ENCODE measurements around the gene MAGI3.

MAGI3 gene

DNA sequence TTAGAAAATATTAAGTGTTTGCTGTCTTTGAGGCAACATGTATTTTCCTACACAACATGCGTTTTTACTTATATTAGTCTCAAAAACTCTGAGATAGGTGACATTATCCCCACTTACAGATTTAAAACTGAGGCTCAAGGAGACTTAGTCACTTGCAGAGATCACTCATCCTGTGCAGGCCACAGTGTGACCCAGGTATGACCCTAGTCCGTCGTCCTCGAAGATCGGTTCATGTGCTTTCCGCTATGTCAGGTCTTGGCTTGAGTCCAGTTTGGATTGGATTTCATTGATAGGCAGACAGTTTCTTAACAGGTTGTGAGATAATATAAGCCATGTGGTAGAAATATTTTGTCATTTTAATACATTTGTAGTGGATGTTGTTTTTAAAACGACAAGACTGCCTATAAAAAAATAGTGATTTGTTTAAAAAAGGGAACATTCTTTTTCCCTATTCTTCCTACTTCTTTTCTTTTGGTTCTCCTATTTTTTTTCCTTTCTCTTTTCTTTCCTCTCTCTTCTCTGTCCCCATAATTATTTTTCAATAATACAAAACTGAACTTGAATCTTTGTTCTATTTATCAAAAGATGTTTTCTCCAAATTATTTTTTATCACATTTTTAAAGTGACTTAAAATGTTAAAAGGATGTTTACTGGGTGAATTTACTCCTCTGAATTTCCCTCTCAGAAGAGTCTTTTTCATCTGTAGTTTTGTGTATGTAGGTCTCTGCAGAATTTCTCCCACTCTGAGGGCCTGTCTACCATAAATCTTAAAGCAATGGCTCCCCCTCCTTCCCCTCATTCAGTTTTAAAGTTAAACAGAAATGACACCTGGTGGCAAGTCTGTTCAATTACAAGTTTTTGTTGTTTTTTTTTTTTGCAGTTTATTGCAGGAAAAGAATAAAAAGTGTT lies 287.2 kb downstream of the MAGI3 start:
- TF ChIP-seq POLR2AphosphoS5 (IDR thresholded peaks at IDR 0.05; ENCODE audit: low read depth, low read length), result no peak
- TF ChIP-seq FOXP2 (optimal IDR thresholded peaks at IDR 0.05; ENCODE audit: borderline replicate concordance, extremely low read depth, extremely low read length, insufficient read depth), result no peak
- no peak for TF ChIP-seq SIN3A (IDR thresholded peaks at IDR 0.05; ENCODE audit: borderline replicate concordance, insufficient read depth, low read length)
- no peak for TF ChIP-seq TAF1 (IDR thresholded peaks at IDR 0.05; ENCODE audit: borderline replicate concordance, insufficient read depth, low read length)
- TF ChIP-seq, protein P1, sequence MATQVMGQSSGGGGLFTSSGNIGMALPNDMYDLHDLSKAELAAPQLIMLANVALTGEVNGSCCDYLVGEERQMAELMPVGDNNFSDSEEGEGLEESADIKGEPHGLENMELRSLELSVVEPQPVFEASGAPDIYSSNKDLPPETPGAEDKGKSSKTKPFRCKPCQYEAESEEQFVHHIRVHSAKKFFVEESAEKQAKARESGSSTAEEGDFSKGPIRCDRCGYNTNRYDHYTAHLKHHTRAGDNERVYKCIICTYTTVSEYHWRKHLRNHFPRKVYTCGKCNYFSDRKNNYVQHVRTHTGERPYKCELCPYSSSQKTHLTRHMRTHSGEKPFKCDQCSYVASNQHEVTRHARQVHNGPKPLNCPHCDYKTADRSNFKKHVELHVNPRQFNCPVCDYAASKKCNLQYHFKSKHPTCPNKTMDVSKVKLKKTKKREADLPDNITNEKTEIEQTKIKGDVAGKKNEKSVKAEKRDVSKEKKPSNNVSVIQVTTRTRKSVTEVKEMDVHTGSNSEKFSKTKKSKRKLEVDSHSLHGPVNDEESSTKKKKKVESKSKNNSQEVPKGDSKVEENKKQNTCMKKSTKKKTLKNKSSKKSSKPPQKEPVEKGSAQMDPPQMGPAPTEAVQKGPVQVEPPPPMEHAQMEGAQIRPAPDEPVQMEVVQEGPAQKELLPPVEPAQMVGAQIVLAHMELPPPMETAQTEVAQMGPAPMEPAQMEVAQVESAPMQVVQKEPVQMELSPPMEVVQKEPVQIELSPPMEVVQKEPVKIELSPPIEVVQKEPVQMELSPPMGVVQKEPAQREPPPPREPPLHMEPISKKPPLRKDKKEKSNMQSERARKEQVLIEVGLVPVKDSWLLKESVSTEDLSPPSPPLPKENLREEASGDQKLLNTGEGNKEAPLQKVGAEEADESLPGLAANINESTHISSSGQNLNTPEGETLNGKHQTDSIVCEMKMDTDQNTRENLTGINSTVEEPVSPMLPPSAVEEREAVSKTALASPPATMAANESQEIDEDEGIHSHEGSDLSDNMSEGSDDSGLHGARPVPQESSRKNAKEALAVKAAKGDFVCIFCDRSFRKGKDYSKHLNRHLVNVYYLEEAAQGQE (IDR thresholded peaks at IDR 0.05; ENCODE audit: insufficient read depth in 1 of 2, low read depth in 2 of 2, low read length in 2 of 2), result no peak

GRCh38 chr1:113678159-113678469 lies 287.8 kb downstream of the MAGI3 start:
- no peak for TF ChIP-seq SIN3A (IDR thresholded peaks at IDR 0.05; ENCODE audit: borderline replicate concordance, insufficient read depth, low read length)
- no peak for TF ChIP-seq FOXP2 (optimal IDR thresholded peaks at IDR 0.05; ENCODE audit: borderline replicate concordance, extremely low read depth, extremely low read length, insufficient read depth)
- TF ChIP-seq, protein P1 (IDR thresholded peaks at IDR 0.05; ENCODE audit: insufficient read depth in 1 of 2, low read depth in 2 of 2, low read length in 2 of 2), result no peak
- no peak for TF ChIP-seq POLR2AphosphoS5 (IDR thresholded peaks at IDR 0.05; ENCODE audit: low read depth, low read length)
- TF ChIP-seq TAF1 (IDR thresholded peaks at IDR 0.05; ENCODE audit: borderline replicate concordance, insufficient read depth, low read length), result no peak

DNA sequence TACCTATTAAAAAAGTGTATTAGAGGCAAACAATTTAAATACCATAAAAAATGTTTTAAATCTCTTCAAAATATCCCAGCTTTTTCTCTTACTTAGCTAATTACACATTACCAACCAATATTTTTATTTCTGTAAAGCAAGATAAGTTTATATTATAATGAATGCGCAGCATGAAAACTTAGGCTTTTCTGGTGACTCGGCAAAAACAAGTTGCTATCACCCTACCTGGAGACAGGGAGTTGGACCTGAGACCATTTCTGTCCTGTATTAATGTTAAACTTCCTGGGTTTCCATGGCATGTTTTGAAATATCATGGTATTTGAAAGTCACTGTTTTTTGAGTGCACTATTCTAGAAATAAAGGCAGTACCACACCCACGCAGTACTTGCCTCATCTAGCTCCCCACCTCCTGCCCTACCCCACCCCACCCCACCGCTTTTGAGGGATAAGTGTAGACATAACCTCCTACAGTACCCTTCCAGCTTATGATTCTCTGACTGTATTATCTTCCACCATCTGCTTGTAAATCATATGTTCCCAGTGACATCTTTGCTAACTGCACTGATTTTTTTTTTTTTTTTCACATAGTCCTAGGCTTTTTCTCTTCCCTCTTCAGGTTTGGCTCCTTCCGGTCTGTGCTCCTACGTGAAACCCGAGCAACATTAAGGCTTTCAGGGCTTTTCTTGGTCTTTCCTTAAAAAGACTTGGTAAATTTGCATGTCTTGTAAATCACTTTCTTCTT lies 291.5 kb downstream of the MAGI3 start:
- TF ChIP-seq SIN3A (IDR thresholded peaks at IDR 0.05; ENCODE audit: borderline replicate concordance, insufficient read depth, low read length) (no peak), TAF1 (IDR thresholded peaks at IDR 0.05; ENCODE audit: borderline replicate concordance, insufficient read depth, low read length) (no peak), POLR2AphosphoS5 (IDR thresholded peaks at IDR 0.05; ENCODE audit: low read depth, low read length) (no peak), FOXP2 (optimal IDR thresholded peaks at IDR 0.05; ENCODE audit: borderline replicate concordance, extremely low read depth, extremely low read length, insufficient read depth) (no peak)
- TF ChIP-seq, protein P1 (IDR thresholded peaks at IDR 0.05; ENCODE audit: insufficient read depth in 1 of 2, low read depth in 2 of 2, low read length in 2 of 2), result no peak

DNA sequence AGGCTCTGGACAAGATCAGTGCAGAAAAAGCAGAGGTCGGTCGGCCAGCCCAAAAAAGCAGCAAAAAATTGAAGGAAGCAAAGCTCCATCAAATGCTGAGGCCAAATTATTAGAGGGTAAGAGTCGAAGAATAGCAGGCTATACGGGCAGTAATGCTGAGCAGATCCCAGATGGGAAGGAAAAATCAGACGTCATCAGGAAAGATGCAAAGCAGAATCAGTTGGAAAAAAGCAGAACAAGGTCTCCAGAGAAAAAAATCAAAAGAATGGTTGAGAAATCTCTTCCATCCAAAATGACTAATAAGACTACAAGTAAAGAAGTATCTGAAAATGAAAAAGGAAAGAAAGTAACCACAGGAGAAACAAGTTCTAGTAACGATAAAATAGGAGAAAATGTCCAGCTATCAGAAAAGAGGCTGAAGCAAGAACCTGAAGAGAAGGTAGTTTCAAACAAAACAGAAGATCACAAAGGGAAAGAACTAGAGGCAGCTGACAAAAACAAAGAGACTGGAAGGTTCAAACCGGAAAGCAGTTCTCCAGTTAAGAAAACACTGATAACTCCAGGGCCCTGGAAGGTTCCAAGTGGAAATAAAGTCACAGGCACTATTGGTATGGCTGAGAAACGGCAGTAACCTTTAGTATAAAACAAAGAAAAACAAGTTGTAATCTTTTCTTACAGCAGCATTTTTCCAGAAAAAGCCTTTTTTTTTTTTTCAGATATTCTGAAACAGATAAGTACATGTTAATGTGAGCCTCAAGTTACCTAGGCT lies 293.3 kb downstream of the MAGI3 start:
- no peak for TF ChIP-seq TAF1 (IDR thresholded peaks at IDR 0.05; ENCODE audit: borderline replicate concordance, insufficient read depth, low read length)
- no peak for TF ChIP-seq POLR2AphosphoS5 (IDR thresholded peaks at IDR 0.05; ENCODE audit: low read depth, low read length)
- TF ChIP-seq SIN3A (IDR thresholded peaks at IDR 0.05; ENCODE audit: borderline replicate concordance, insufficient read depth, low read length), result no peak
- TF ChIP-seq, protein P1 (IDR thresholded peaks at IDR 0.05; ENCODE audit: insufficient read depth in 1 of 2, low read depth in 2 of 2, low read length in 2 of 2), result no peak
- no peak for TF ChIP-seq FOXP2 (optimal IDR thresholded peaks at IDR 0.05; ENCODE audit: borderline replicate concordance, extremely low read depth, extremely low read length, insufficient read depth)

All from PFSK-1 (cell line).